HL-60/S4 (cell line): Measurements from ENCODE around the gene CAPN10.

Experiments used
- in situ Hi-C: fragments of 300-500 bp; cut with MboI; formaldehyde crosslinking; loops from 2 replicates; pipeline ENCODE4 v1.14.3; 2022; ENCODE audit warnings: low sequenced_read_pairs

Gene CAPN10

GRCh38 chr2:240574386-240575100 lies 12.0 kb upstream of the CAPN10 start:
- in situ Hi-C loops = no loop called here

- in situ Hi-C loops = no loop called here
Measured at GRCh38 chr2:240575101-240575965, 11.2 kb upstream of the CAPN10 start.

- in situ Hi-C loops = no loop called here
Measured at GRCh38 chr2:240576036-240576435, 10.5 kb upstream of the CAPN10 start.

GRCh38 chr2:240576436-240577205 lies 9.9 kb upstream of the CAPN10 start:
- in situ Hi-C loops = no loop called here

- in situ Hi-C loops = no loop called here
Measured at GRCh38 chr2:240577281-240578109, 9.0 kb upstream of the CAPN10 start.

GRCh38 chr2:240578110-240578450 lies 8.5 kb upstream of the CAPN10 start:
- in situ Hi-C loops = no loop called here

- in situ Hi-C loops = no loop called here
Measured at GRCh38 chr2:240578488-240578887, 8.0 kb upstream of the CAPN10 start.

GRCh38 chr2:240579071-240579762 lies 7.3 kb upstream of the CAPN10 start:
- in situ Hi-C loops = no loop called here

- in situ Hi-C loops = no loop called here
Measured at GRCh38 chr2:240579771-240580614, 6.5 kb upstream of the CAPN10 start.

- in situ Hi-C loops = no loop called here
Measured at GRCh38 chr2:240581811-240582210, 4.7 kb upstream of the CAPN10 start.

GRCh38 chr2:240582781-240583180 lies 3.8 kb upstream of the CAPN10 start:
- in situ Hi-C loops = no loop called here

GRCh38 chr2:240583774-240584173 lies 2.8 kb upstream of the CAPN10 start:
- in situ Hi-C loops = no loop called here

- in situ Hi-C loops = no loop called here
Measured at GRCh38 chr2:240584486-240585031, 2.0 kb upstream of the CAPN10 start.

GRCh38 chr2:240585101-240585500 lies 1.4 kb upstream of the CAPN10 start:
- in situ Hi-C loops = no loop called here

GRCh38 chr2:240585681-240586197 lies 795 bp upstream of the CAPN10 start:
- in situ Hi-C loops = no loop called here

GRCh38 chr2:240586919-240587800 lies 626 bp downstream of the CAPN10 start:
- in situ Hi-C loops = no loop called here

- in situ Hi-C loops = no loop called here
Measured at GRCh38 chr2:240588006-240588655, 1.6 kb downstream of the CAPN10 start.
